Karpas-422 (cell line): ENCODE results near the gene DBP. TPM values are rescaled to one million over a fixed set of nuclear protein-coding genes. Genes with fewer than 3 reads are reported as not detected.

ENCODE experiments used
- DNase-seq: peaks from one replicate; pipeline ENCODE4 v3.0.0-alpha.2; 2015
- H2AFZ ChIP-seq: fragments of 200-600 bp; sonication (generic); 2 replicates; pipeline ENCODE4 v1.6.1; 2014; ENCODE audit warnings: antibody characterized with exemption, low read length, mixed read lengths
- H3K27ac ChIP-seq: fragments of 200-600 bp; sonication (generic); 2 replicates; pipeline ENCODE4 v1.5.1; 2014; ENCODE audit warnings: mild to moderate bottlenecking, low read length, moderate library complexity
- H3K27me3 ChIP-seq: fragments of 200-600 bp; sonication (generic); 2 replicates; pipeline ENCODE4 v1.6.1; 2014; ENCODE audit warnings: low read length, mixed read lengths
- H3K36me3 ChIP-seq: fragments of 200-600 bp; sonication (generic); 2 replicates; pipeline ENCODE4 v1.6.1; 2014; ENCODE audit warnings: low read length, mixed read lengths; ENCODE audit not compliant: insufficient read depth
- H3K4me1 ChIP-seq: fragments of 200-600 bp; sonication (generic); 2 replicates; pipeline ENCODE4 v1.6.1; 2014; ENCODE audit warnings: mild to moderate bottlenecking, low read length, mixed read lengths
- H3K4me2 ChIP-seq: fragments of 200-600 bp; sonication (generic); 2 replicates; pipeline ENCODE4 v1.6.1; 2014; ENCODE audit warnings: low read length, low read depth, mild to moderate bottlenecking; ENCODE audit not compliant: poor library complexity, severe bottlenecking
- H3K4me3 ChIP-seq: fragments of 200-600 bp; sonication (generic); 2 replicates; pipeline ENCODE4 v1.5.1; 2014; ENCODE audit warnings: mild to moderate bottlenecking, antibody characterized with exemption, low read length, mixed read lengths
- H3K79me2 ChIP-seq: fragments of 200-600 bp; sonication (generic); 2 replicates; pipeline ENCODE4 v1.6.1; 2014; ENCODE audit warnings: mild to moderate bottlenecking, low read length, mixed read lengths
- H3K9ac ChIP-seq: fragments of 200-600 bp; sonication (generic); 2 replicates; pipeline ENCODE4 v1.6.0; 2014; ENCODE audit warnings: low read length
- H3K9me2 ChIP-seq: fragments of 200-600 bp; sonication (generic), shearing (Covaris generic); replicated peaks from 2 replicates; pipeline ENCODE4 v1.6.0; 2014; ENCODE audit warnings: mild to moderate bottlenecking, low read length, moderate library complexity; ENCODE audit not compliant: insufficient read depth
- H3K9me3 ChIP-seq: fragments of 300-700, 200-600 bp; sonication (generic); 2 replicates; pipeline ENCODE4 v1.6.1; 2014; ENCODE audit warnings: low read length, mixed read lengths
- H4K20me1 ChIP-seq: fragments of 200-600 bp; sonication (generic); 2 replicates; pipeline ENCODE4 v1.6.1; 2014; ENCODE audit warnings: mild to moderate bottlenecking, antibody characterized with exemption, low read length, low read depth; ENCODE audit not compliant: insufficient read depth
- total RNA-seq: library from RNA; depleted of rRNA; stranded (reverse); fragments of >200 nt; shearing (Covaris generic); gene quantifications from 2 replicates; pipeline ENCODE4 v1.2.3, GENCODE V29; 2014; ENCODE audit warnings: low replicate concordance

Gene DBP
- total RNA-seq, 1 experiment from 2014 or later = 8.5 TPM

GRCh38 chr19:48642862-48643261 is 5.7 kb upstream of the DBP start:
- no peaks in the 10 kb centered on the region for H3K9me3 ChIP-seq
- H3K27ac ChIP-seq = no peak overlapping the region
- no peak overlapping the region for H2AFZ ChIP-seq
- no peak overlapping the region for H3K4me3 ChIP-seq
- no peaks in the 10 kb centered on the region for H3K79me2 ChIP-seq
- no peaks in the 10 kb centered on the region for H3K9me2 ChIP-seq
- no peak overlapping the region for H3K4me2 ChIP-seq
- no peaks in the 10 kb centered on the region for H3K27me3 ChIP-seq
- H4K20me1 ChIP-seq = no peaks in the 10 kb centered on the region
- no peaks in the 10 kb centered on the region for H3K36me3 ChIP-seq
- DNase-seq = no peak
- H3K4me1 ChIP-seq = peaks cover 24% of the 10 kb centered on the region
- H3K9ac ChIP-seq = no peak overlapping the region

- Histone ChIP-seq H3K4me2 (no peak overlapping the region), H3K79me2 (no peaks in the 10 kb centered on the region), H3K27me3 (no peaks in the 10 kb centered on the region), H2AFZ (no peak overlapping the region), H4K20me1 (no peaks in the 10 kb centered on the region), H3K4me3 (no peak overlapping the region), H3K36me3 (no peaks in the 10 kb centered on the region), H3K9me2 (no peaks in the 10 kb centered on the region), H3K9ac (no peak overlapping the region), H3K4me1 (peaks cover 30% of the 10 kb centered on the region), H3K9me3 (no peaks in the 10 kb centered on the region), H3K27ac (no peak overlapping the region)
- no peak for DNase-seq
Observed at GRCh38 chr19:48641850-48642249, 4.7 kb upstream of the DBP start.

GRCh38 chr19:48639483-48640375 is 2.5 kb upstream of the DBP start:
- H3K27ac ChIP-seq = no peak overlapping the region
- H4K20me1 ChIP-seq = no peaks in the 10 kb centered on the region
- peaks cover 34% of the 10 kb centered on the region for H3K4me1 ChIP-seq
- H3K9me2 ChIP-seq = no peaks in the 10 kb centered on the region; the same call in 1 of the 2 replicates
- no peaks in the 10 kb centered on the region for H3K27me3 ChIP-seq
- no peaks in the 10 kb centered on the region for H3K36me3 ChIP-seq
- H3K9ac ChIP-seq = no peak overlapping the region
- H3K79me2 ChIP-seq = peaks cover 4% of the 10 kb centered on the region; the same call in 1 of the 2 replicates
- DNase-seq = no peak
- H3K4me3 ChIP-seq = no peak overlapping the region
- no peak overlapping the region for H2AFZ ChIP-seq
- H3K4me2 ChIP-seq = no peak overlapping the region
- H3K9me3 ChIP-seq = no peaks in the 10 kb centered on the region

- peak overlapping the region; percentile 64; the same call in 1 of the 2 replicates for H3K4me3 ChIP-seq
- no peaks in the 10 kb centered on the region for H4K20me1 ChIP-seq
- H3K27ac ChIP-seq = no peak overlapping the region
- peaks cover 4% of the 10 kb centered on the region; the same call in 1 of the 2 replicates for H3K79me2 ChIP-seq
- H3K4me1 ChIP-seq = peaks cover 41% of the 10 kb centered on the region
- DNase-seq = no peak
- H3K4me2 ChIP-seq = peak overlapping the region; percentile 60
- no peaks in the 10 kb centered on the region for H3K27me3 ChIP-seq
- H2AFZ ChIP-seq = no peak overlapping the region
- H3K9ac ChIP-seq = peak overlapping the region; percentile 69; the same call in 1 of the 2 replicates
- no peaks in the 10 kb centered on the region; the same call in 1 of the 2 replicates for H3K9me2 ChIP-seq
- H3K9me3 ChIP-seq = no peaks in the 10 kb centered on the region
- H3K36me3 ChIP-seq = no peaks in the 10 kb centered on the region
Observed at GRCh38 chr19:48638831-48639381, 1.7 kb upstream of the DBP start.

GRCh38 chr19:48637948-48638830 is 1.0 kb upstream of the DBP start:
- peak overlapping the region; percentile 89 for H3K27ac ChIP-seq
- H3K4me2 ChIP-seq = peak overlapping the region; percentile 60
- H3K36me3 ChIP-seq = no peaks in the 10 kb centered on the region
- H3K9me2 ChIP-seq = no peaks in the 10 kb centered on the region; the same call in 1 of the 2 replicates
- H3K79me2 ChIP-seq = peaks cover 4% of the 10 kb centered on the region; the same call in 1 of the 2 replicates
- peak overlapping the region; percentile 91 for H2AFZ ChIP-seq
- no peaks in the 10 kb centered on the region for H4K20me1 ChIP-seq
- no peaks in the 10 kb centered on the region for H3K27me3 ChIP-seq
- peak; percentile 95 for DNase-seq
- peak overlapping the region; percentile 64 for H3K4me3 ChIP-seq
- H3K9me3 ChIP-seq = no peaks in the 10 kb centered on the region
- H3K9ac ChIP-seq = peak overlapping the region; percentile 69
- peaks cover 48% of the 10 kb centered on the region for H3K4me1 ChIP-seq

GRCh38 chr19:48637449-48637947 is 319 bp upstream of the DBP start:
- H4K20me1 ChIP-seq = no peaks in the 10 kb centered on the region
- peak; percentile 100 for DNase-seq
- peak overlapping the region; percentile 89 for H3K27ac ChIP-seq
- H3K4me3 ChIP-seq = peak overlapping the region; percentile 64
- H3K9me2 ChIP-seq = no peaks in the 10 kb centered on the region; the same call in 1 of the 2 replicates
- H2AFZ ChIP-seq = peak overlapping the region; percentile 91; the same call in 1 of the 2 replicates
- peaks cover 48% of the 10 kb centered on the region for H3K4me1 ChIP-seq
- H3K36me3 ChIP-seq = no peaks in the 10 kb centered on the region
- H3K79me2 ChIP-seq = peaks cover 4% of the 10 kb centered on the region; the same call in 1 of the 2 replicates
- peak overlapping the region; percentile 69 for H3K9ac ChIP-seq
- H3K4me2 ChIP-seq = peak overlapping the region; percentile 86
- H3K9me3 ChIP-seq = no peaks in the 10 kb centered on the region
- H3K27me3 ChIP-seq = no peaks in the 10 kb centered on the region

DNA sequence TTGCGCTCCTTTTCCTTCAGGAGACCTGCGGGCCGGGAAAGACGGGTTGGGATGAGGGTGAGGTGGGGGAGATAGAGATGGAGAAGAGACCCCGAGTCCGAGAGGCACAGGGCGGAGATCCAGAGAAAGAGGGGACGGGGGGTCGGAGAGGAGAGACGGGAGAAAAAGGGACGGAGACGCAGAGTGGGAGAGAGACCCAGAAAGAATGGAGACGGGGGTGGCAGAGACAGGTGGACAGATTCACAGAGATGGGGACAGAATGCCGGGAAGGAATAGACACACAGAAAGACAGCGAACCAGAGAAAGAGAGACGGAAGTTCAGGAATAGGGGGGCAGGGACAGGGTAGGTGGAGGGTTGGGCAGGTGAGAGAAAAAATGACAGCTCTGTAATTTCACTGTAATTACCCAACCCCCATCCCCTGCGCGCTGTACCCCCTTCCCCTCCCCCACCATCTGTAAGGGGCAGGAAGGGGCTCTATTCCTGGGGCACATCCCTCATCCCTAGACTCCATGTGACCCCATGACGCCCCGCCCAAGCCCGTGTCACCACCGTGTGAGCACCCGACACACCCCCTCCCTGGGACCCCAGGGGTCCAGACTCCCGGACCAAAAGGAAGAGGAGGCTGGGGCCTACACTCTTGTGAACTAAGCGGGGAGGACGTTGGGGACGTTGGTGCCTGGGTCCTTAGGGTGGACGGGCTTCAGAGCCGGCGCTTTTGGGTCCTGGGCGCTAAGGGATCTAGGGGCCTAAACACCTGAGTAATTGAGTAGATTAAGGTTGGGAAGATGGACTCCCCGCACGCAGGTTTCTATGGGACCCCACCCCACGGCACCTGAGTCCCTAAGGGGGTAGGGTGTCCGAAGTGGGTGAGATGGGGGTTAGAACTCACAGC is 967 bp downstream of the DBP start:
- Histone ChIP-seq H3K4me1 (peaks cover 48% of the 10 kb centered on the region), H3K27me3 (no peaks in the 10 kb centered on the region), H3K9ac (peak overlapping the region; percentile 83), H3K9me2 (no peaks in the 10 kb centered on the region; the same call in 1 of the 2 replicates), H3K36me3 (no peaks in the 10 kb centered on the region), H2AFZ (no peak overlapping the region), H3K27ac (peak overlapping the region; percentile 88), H4K20me1 (no peaks in the 10 kb centered on the region), H3K9me3 (no peaks in the 10 kb centered on the region), H3K4me2 (peak overlapping the region; percentile 86), H3K4me3 (peak overlapping the region; percentile 88), H3K79me2 (peaks cover 4% of the 10 kb centered on the region; the same call in 1 of the 2 replicates)
- DNase-seq = peak; percentile 65
